HG03442 (cell line): Measurements from ENCODE around the gene MAP2K2.

Source experiments
- ATAC-seq: cut with Tn5 transposase; IDR thresholded peaks from one replicate; pipeline ENCODE4 v1.9.1; 2021; ENCODE audit warnings: mild to moderate bottlenecking, moderate library complexity; ENCODE audit not compliant: unreplicated experiment

The MAP2K2 gene

DNA sequence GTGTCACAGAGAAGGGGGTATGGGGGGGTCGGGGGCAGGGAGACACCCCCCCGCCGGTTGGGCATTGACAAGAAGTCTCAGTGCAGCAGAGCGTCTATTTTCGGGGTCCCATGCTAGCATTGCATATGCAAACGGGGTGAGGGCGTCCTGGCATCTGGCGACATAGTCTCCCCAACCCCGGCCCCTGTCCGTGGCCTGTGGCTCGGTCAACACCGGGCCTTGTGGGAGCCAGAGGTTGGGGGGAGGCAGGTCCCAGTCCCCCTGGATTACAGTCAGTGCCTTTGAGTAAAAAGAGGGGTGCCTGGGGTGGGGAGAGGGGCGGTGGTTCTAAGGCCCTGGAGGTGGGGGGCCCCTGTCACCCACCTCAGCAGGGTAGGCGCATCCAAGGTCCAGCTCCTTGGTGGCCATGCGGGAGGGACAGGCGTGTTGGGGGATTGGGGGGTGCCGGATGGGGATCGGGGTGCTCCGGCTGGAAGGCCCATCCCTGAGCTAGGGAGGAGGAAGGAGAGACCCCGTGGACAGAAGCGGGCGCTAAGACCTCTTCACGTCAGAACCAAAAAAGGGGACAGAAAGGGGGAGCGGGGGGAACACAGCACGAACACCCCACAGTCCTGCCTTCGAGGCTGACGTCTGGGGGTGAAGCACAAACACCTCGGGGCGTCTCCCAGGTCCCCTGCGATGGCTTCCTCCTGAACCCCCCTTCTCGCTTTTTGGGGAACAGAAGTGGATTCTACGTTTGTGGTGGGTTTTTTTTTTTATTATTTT lies 78.1 kb downstream of the MAP2K2 start:
- no peak for ATAC-seq

DNA sequence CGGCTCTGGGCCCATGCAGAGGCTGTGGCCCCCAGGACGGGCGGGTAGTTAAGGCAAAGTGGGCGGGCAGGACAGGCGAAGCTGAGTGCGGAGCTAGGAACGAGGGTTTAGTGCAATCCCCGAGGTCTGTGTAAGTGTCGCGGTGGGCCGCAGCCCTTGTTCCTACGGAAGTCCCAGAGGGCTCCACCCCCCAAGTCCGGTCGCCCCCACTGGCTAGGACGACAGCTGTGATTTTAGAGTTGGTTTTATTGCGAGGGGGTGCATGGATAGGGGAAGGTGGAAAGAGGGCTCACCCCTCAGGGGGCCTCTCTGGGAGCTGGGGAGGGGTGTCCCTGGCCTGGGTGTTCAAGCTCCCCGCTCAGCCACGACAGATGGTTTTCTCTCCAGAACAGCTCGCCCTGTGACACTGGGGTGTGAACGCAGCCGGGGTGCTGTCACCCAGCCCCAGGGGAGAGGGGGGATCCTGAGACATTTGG lies 78.9 kb downstream of the MAP2K2 start:
- no peak for ATAC-seq

DNA sequence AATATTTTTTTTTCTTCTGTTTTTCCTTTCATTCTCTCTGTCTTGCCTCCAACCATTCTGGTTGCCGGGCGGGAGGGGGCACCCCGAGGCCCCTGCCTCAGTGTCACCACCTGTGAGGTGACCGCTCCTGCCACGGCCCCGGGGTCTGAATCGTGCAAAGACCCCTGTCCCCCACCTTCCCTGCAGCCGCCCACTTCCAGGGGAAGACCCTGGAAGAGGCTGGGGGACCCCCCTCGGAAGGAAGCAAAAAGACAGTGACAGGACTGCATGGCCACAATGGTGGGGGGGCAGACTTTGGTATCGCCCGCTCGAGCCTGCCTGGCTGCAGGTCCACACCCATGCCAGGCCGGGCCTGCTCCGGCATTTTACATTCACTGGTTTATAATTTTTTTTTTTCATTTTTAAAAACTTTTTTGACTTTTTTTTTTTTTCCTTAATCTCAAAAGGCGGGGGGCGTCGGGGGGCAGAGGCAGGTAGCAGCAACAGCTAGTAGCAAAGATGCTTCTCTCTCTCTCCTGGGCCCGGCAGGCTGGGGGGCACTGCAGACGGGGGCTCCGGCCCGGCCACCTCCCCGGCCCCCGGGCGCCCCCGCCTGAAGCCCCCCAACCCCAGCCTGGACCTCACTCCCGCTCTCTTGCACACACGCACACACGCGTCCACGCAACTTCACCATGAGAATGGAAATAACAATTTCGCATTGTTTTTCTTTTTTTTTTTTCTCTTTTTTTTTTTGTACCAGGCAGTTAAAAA lies 79.8 kb downstream of the MAP2K2 start:
- no peak for ATAC-seq

GRCh38 chr19:4043401-4043800 lies 80.5 kb downstream of the MAP2K2 start:
- no peak for ATAC-seq

GRCh38 chr19:4042731-4043082 lies 81.2 kb downstream of the MAP2K2 start:
- ATAC-seq: no peak

DNA sequence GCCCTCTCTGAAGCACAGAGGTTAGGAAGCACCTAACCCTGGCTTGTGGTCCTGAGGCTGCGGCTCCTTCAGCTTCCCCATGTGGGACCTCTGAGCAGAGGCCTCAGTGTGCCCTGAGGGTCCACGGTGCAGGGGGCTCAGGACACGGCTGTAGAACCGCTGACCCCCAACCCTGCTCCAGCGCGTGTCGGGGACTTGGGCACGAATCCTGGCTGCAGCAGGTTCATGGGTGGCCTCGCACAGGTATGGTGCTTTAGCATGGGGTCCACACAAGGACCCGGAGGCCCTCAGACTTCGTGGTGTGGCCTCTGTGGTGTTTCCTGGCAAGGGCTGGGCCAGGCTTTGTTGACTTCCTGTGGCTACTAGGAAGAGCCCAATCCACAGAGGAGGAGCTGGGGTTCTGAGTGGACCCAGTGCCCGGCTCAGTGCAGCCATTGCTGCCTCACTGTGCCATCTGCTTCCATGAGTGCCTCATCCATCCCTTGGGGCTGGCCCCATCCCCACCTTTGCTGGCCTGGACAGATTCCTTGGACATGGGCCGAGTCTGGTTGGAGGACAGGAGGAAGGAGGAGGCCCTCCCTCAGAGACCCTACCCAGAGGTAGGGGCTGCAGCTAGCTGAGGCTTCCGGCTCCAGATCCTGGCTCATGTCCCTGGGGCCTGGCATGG lies 81.7 kb downstream of the MAP2K2 start:
- no peak for ATAC-seq
